SK-N-SH (cell line): ENCODE data around the gene XCL1. TPM values are rescaled to one million over a fixed set of nuclear protein-coding genes. Genes with fewer than 3 reads are reported as not detected.

Experiments used
- CTCF ChIA-PET: fragments of 300-600, 350-600 bp; formaldehyde crosslinking; extraction: SDS; loops from one replicate; lab custom pipeline; 2021; lab: Yijun Ruan, JAX
- POLR2A ChIA-PET: fragments of 350-600 bp; sonication (Branson Sonifier 250); formaldehyde crosslinking; extraction: SDS; loops from one replicate; lab custom pipeline; 2020; ENCODE audit warnings: antibody characterized with exemption, inconsistent platforms; lab: Yijun Ruan, JAX
- DNase-seq: peaks from one replicate; pipeline ENCODE4 v3.0.0; 2012
- H2AFZ ChIP-seq: fragments of 200-600 bp; sonication (generic); 2 replicates; pipeline ENCODE4 v1.8.1; 2016; ENCODE audit warnings: antibody characterized with exemption, mild to moderate bottlenecking, low read depth
- H3F3A ChIP-seq: fragments of 200-600 bp; sonication (generic); replicated peaks from 2 replicates; pipeline ENCODE3; 2016; ENCODE audit warnings: antibody characterized with exemption, mild to moderate bottlenecking; ENCODE audit not compliant: insufficient read depth
- H3K27ac ChIP-seq, 2 experiments: fragments of 200-500 bp in 1 of 2; fragments of 200-600 bp in 1 of 2; sonication (Bioruptor generic) in 1 of 2; sonication (generic), shearing (Covaris generic) in 1 of 2; 2 replicates each; pipeline versions ENCODE4 v1.5.1 to v1.6.1; 2014 to 2016; ENCODE audit warnings: low read depth in 2 of 2, inconsistent platforms in 1 of 2, low read length in 1 of 2, mild to moderate bottlenecking in 1 of 2, mixed read lengths in 1 of 2
- H3K27me3 ChIP-seq: fragments of 200-600 bp; sonication (generic), shearing (Covaris generic); 2 replicates; pipeline ENCODE4 v1.6.1; 2016; ENCODE audit warnings: mixed run types; ENCODE audit not compliant: insufficient read depth
- H3K36me3 ChIP-seq, 2 experiments: fragments of 200-500 bp in 1 of 2; fragments of 200-600 bp in 1 of 2; sonication (Bioruptor generic) in 1 of 2; sonication (generic) in 1 of 2; replicated peaks in 1 of 2; 2 replicates each; pipeline versions ENCODE3 to v1.5.1; 2014 to 2016; ENCODE audit warnings: low read length in 1 of 2, mild to moderate bottlenecking in 1 of 2; ENCODE audit not compliant: insufficient read depth in 2 of 2, control insufficient read depth in 1 of 2
- H3K4me1 ChIP-seq, 2 experiments: fragments of 200-500 bp in 1 of 2; fragments of 200-600 bp in 1 of 2; sonication (Bioruptor generic) in 1 of 2; sonication (generic), shearing (Covaris generic) in 1 of 2; 2 replicates each; pipeline versions ENCODE4 v1.5.1 to v1.6.1; 2014 to 2016; ENCODE audit warnings: low read depth in 1 of 2, low read length in 1 of 2, mixed run types in 1 of 2; ENCODE audit not compliant: insufficient read depth in 2 of 2, control insufficient read depth in 1 of 2
- H3K4me2 ChIP-seq: fragments of 200-600 bp; sonication (generic), shearing (Covaris generic); 2 replicates; pipeline ENCODE4 v1.6.1; 2017; ENCODE audit warnings: mixed run types
- H3K4me3 ChIP-seq, 2 experiments: fragments of 200-500 bp in 1 of 2; fragments of 200-600 bp in 1 of 2; sonication (Bioruptor generic) in 1 of 2; sonication (generic), shearing (Covaris generic) in 1 of 2; 2 replicates each; pipeline versions ENCODE4 v1.5.1 to v1.8.1; 2014 to 2016; ENCODE audit warnings: low read depth in 2 of 2, inconsistent platforms in 1 of 2, low read length in 1 of 2, mild to moderate bottlenecking in 1 of 2, mixed read lengths in 1 of 2, moderate library complexity in 1 of 2
- H3K79me2 ChIP-seq: fragments of 200-600 bp; sonication (generic); 2 replicates; pipeline ENCODE4 v1.8.1; 2017; ENCODE audit warnings: mild to moderate bottlenecking; ENCODE audit not compliant: insufficient read depth
- H3K9ac ChIP-seq: fragments of 200-600 bp; sonication (generic); 2 replicates; pipeline ENCODE4 v1.6.1; 2017; ENCODE audit warnings: mixed run types
- H3K9me2 ChIP-seq: fragments of 200-600 bp; sonication (generic); 2 replicates; pipeline ENCODE4 v1.6.1; 2017; ENCODE audit warnings: mixed run types
- H3K9me3 ChIP-seq: fragments of 200-600 bp; sonication (generic); 2 replicates; pipeline ENCODE4 v1.6.1; 2017; ENCODE audit warnings: mixed run types, mild to moderate bottlenecking, moderate library complexity
- H4K20me1 ChIP-seq: fragments of 200-600 bp; sonication (generic); 2 replicates; pipeline ENCODE4 v1.6.1; 2017; ENCODE audit warnings: mild to moderate bottlenecking, mixed run types; ENCODE audit not compliant: insufficient read depth
- ELF1 ChIP-seq: IDR thresholded peaks from 2 replicates; pipeline ENCODE4 v1.4.0; 2012
- FOSL2 ChIP-seq: IDR thresholded peaks from 2 replicates; pipeline ENCODE4 v1.4.0; 2012; ENCODE audit warnings: low read depth, mild to moderate bottlenecking, moderate library complexity, borderline replicate concordance
- FOXM1 ChIP-seq: IDR thresholded peaks from 2 replicates; pipeline ENCODE4 v1.4.0; 2012; ENCODE audit warnings: low read depth, mild to moderate bottlenecking
- GABPA ChIP-seq: IDR thresholded peaks from 2 replicates; pipeline ENCODE4 v1.4.0; 2012; ENCODE audit warnings: low read depth, mild to moderate bottlenecking
- GATA2 ChIP-seq: sonication (generic); formaldehyde crosslinking; IDR thresholded peaks from 2 replicates; pipeline ENCODE4 v1.5.0; 2020; ENCODE audit warnings: mild to moderate bottlenecking, missing genetic modification reagents
- JUND ChIP-seq: IDR thresholded peaks from 2 replicates; pipeline ENCODE4 v1.4.0; 2012
- MEF2A ChIP-seq: IDR thresholded peaks from 2 replicates; pipeline ENCODE4 v1.4.0; 2012; ENCODE audit warnings: low read depth, borderline replicate concordance
- MXI1 ChIP-seq: IDR thresholded peaks from 2 replicates; pipeline ENCODE4 v1.6.1; 2012; ENCODE audit warnings: mild to moderate bottlenecking, low read depth, low read length, improper control_type of control experiment
- RCOR1 ChIP-seq: fragments of 150-350 bp; IDR thresholded peaks from 2 replicates; pipeline ENCODE4 v1.6.1; 2017; ENCODE audit warnings: antibody characterized with exemption, low read length
- RXRA ChIP-seq: IDR thresholded peaks from 2 replicates; pipeline ENCODE4 v1.4.0; 2012; ENCODE audit warnings: low read depth, mild to moderate bottlenecking, borderline replicate concordance
- SMC3 ChIP-seq: IDR thresholded peaks from 2 replicates; pipeline ENCODE4 v1.6.1; 2012; ENCODE audit warnings: low read depth, low read length, improper control_type of control experiment
- YY1 ChIP-seq: IDR thresholded peaks from 2 replicates; pipeline ENCODE4 v1.4.0; 2012; ENCODE audit warnings: low read depth, mild to moderate bottlenecking
- WGBS: methylation state at CpG from one replicate; pipeline ENCODE4 v1.1.6; 2017; ENCODE audit warnings: low lambda C conversion rate; 5-methylcytosine and 5-hydroxymethylcytosine counted together
- polyA plus RNA-seq, 3 experiments: library from polyadenylated mRNA; depleted of rRNA; stranded (reverse); fragments of >200 nt; gene quantifications; 2 replicates each; pipeline ENCODE4 v1.2.3, GENCODE V29; 2012
- TF ChIP-seq, protein P1 (sequence below): IDR thresholded peaks from 2 replicates; pipeline ENCODE4 v1.6.1; 2012; ENCODE audit warnings: mild to moderate bottlenecking, low read depth, low read length, moderate library complexity
- TF ChIP-seq, protein P2 (sequence below): fragments of 150-350 bp; IDR thresholded peaks from 2 replicates; pipeline ENCODE4 v1.6.1; 2017; ENCODE audit warnings: antibody characterized with exemption, low read length, low read depth, borderline replicate concordance
- TF ChIP-seq, protein P3 (sequence below): IDR thresholded peaks from 2 replicates; pipeline ENCODE4 v1.4.0; 2012; ENCODE audit warnings: low read depth, borderline replicate concordance
- TF ChIP-seq, protein P4 (sequence below): IDR thresholded peaks from 2 replicates; pipeline ENCODE4 v1.4.0; 2012; ENCODE audit warnings: low read depth
- TF ChIP-seq, protein P5 (sequence below): IDR thresholded peaks from 2 replicates; pipeline ENCODE4; 2012

Gene XCL1
- polyA plus RNA-seq, 1 of the 3 experiments (the other 2 are of a cell fraction): not detected

DNA sequence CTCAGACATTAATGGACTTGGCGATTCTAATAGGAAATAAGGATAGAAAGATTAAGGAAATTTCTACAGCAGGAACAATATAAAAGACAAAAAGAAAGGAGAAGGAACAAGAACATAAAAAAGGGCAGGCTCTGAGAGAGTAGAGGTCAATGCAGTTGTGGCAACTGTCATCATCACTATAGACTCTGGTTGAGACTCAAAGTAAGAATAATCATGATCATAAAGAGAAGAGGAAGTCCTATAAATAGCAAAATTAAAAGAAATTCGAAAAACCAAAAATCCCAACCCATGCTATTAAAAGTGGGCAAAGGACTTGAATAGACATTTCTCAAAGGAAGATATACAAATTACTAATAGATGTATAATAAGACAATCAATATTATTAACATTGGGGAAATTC is 14.4 kb upstream of the XCL1 start:
- H3K79me2 ChIP-seq: no peaks in the 10 kb centered on the region
- POLR2A ChIA-PET: no interaction called here
- H3K27ac ChIP-seq: no peak overlapping the region
- TF ChIP-seq, protein P1, sequence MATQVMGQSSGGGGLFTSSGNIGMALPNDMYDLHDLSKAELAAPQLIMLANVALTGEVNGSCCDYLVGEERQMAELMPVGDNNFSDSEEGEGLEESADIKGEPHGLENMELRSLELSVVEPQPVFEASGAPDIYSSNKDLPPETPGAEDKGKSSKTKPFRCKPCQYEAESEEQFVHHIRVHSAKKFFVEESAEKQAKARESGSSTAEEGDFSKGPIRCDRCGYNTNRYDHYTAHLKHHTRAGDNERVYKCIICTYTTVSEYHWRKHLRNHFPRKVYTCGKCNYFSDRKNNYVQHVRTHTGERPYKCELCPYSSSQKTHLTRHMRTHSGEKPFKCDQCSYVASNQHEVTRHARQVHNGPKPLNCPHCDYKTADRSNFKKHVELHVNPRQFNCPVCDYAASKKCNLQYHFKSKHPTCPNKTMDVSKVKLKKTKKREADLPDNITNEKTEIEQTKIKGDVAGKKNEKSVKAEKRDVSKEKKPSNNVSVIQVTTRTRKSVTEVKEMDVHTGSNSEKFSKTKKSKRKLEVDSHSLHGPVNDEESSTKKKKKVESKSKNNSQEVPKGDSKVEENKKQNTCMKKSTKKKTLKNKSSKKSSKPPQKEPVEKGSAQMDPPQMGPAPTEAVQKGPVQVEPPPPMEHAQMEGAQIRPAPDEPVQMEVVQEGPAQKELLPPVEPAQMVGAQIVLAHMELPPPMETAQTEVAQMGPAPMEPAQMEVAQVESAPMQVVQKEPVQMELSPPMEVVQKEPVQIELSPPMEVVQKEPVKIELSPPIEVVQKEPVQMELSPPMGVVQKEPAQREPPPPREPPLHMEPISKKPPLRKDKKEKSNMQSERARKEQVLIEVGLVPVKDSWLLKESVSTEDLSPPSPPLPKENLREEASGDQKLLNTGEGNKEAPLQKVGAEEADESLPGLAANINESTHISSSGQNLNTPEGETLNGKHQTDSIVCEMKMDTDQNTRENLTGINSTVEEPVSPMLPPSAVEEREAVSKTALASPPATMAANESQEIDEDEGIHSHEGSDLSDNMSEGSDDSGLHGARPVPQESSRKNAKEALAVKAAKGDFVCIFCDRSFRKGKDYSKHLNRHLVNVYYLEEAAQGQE: no peak
- no peak for TF ChIP-seq MEF2A
- no peak for TF ChIP-seq MXI1
- TF ChIP-seq JUND: no peak
- TF ChIP-seq FOXM1: no peak
- TF ChIP-seq, protein P2, sequence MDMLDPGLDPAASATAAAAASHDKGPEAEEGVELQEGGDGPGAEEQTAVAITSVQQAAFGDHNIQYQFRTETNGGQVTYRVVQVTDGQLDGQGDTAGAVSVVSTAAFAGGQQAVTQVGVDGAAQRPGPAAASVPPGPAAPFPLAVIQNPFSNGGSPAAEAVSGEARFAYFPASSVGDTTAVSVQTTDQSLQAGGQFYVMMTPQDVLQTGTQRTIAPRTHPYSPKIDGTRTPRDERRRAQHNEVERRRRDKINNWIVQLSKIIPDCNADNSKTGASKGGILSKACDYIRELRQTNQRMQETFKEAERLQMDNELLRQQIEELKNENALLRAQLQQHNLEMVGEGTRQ: no peak
- TF ChIP-seq, protein P3, sequence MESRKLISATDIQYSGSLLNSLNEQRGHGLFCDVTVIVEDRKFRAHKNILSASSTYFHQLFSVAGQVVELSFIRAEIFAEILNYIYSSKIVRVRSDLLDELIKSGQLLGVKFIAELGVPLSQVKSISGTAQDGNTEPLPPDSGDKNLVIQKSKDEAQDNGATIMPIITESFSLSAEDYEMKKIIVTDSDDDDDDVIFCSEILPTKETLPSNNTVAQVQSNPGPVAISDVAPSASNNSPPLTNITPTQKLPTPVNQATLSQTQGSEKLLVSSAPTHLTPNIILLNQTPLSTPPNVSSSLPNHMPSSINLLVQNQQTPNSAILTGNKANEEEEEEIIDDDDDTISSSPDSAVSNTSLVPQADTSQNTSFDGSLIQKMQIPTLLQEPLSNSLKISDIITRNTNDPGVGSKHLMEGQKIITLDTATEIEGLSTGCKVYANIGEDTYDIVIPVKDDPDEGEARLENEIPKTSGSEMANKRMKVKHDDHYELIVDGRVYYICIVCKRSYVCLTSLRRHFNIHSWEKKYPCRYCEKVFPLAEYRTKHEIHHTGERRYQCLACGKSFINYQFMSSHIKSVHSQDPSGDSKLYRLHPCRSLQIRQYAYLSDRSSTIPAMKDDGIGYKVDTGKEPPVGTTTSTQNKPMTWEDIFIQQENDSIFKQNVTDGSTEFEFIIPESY: no peak
- TF ChIP-seq RXRA: no peak
- TF ChIP-seq GABPA: no peak
- no peak for TF ChIP-seq SMC3
- no peak for TF ChIP-seq GATA2 (CRISPR knock-in tag)
- TF ChIP-seq YY1: no peak
- TF ChIP-seq FOSL2: no peak
- TF ChIP-seq RCOR1: no peak
- TF ChIP-seq, protein P4, sequence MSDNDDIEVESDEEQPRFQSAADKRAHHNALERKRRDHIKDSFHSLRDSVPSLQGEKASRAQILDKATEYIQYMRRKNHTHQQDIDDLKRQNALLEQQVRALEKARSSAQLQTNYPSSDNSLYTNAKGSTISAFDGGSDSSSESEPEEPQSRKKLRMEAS: no peak
- TF ChIP-seq, protein P5, sequence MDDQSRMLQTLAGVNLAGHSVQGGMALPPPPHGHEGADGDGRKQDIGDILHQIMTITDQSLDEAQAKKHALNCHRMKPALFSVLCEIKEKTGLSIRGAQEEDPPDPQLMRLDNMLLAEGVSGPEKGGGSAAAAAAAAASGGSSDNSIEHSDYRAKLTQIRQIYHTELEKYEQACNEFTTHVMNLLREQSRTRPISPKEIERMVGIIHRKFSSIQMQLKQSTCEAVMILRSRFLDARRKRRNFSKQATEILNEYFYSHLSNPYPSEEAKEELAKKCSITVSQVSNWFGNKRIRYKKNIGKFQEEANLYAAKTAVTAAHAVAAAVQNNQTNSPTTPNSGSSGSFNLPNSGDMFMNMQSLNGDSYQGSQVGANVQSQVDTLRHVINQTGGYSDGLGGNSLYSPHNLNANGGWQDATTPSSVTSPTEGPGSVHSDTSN: no peak
- no peak for TF ChIP-seq ELF1
- TF ChIP-seq, all 33 proteins: peak for 0
- Histone ChIP-seq H3F3A (no peaks in the 10 kb centered on the region), H2AFZ (no peak overlapping the region), H4K20me1 (no peaks in the 10 kb centered on the region), H3K9me3 (no peaks in the 10 kb centered on the region), H3K36me3 (no peaks in the 10 kb centered on the region), H3K9ac (no peak overlapping the region), H3K27me3 (no peaks in the 10 kb centered on the region), H3K4me3 (no peak overlapping the region), H3K4me2 (no peak overlapping the region), H3K9me2 (no peaks in the 10 kb centered on the region), H3K4me1 (no peaks in the 10 kb centered on the region; a peak in 1 of 4 replicates)
- 45% methylated on average over 2 of the region's 2 CpGs for WGBS
- no peak for DNase-seq
- CTCF ChIA-PET: no interaction called here
